Bronchial epithelial cell (primary cell): ENCODE data around the gene OVOL1. TPM values are rescaled to one million over a fixed set of nuclear protein-coding genes. Genes with fewer than 3 reads are reported as not detected.

ENCODE experiments used
- DNase-seq: peaks from one replicate; pipeline ENCODE4 v3.0.0-alpha.2; 2010; ENCODE audit warnings: low read depth
- FAIRE-seq: peaks from 2 replicates; lab custom pipeline; 2011; peaks lifted over from hg19 to GRCh38; lab: Jason Lieb, UNC
- H3K27me3 ChIP-seq: 2 replicates; pipeline ENCODE4 v1.5.1; 2011; ENCODE audit warnings: low read length; ENCODE audit not compliant: control insufficient read depth, insufficient read depth
- H3K36me3 ChIP-seq: 2 replicates; pipeline ENCODE4 v1.5.1; 2011; ENCODE audit warnings: low read length; ENCODE audit not compliant: control insufficient read depth, insufficient read depth
- H3K4me3 ChIP-seq: 2 replicates; pipeline ENCODE4 v1.5.1; 2011; ENCODE audit warnings: mild to moderate bottlenecking, low read depth, low read length, control low read depth
- total RNA-seq: library from RNA; depleted of rRNA; stranded (reverse); fragments of >200 nt; gene quantifications from 2 replicates; pipeline ENCODE4 v1.2.1, GENCODE V29; 2014
- TF ChIP-seq, protein P1 (sequence below): IDR thresholded peaks from 2 replicates; pipeline ENCODE4 v1.5.1; 2011; ENCODE audit warnings: mild to moderate bottlenecking, moderate library complexity, low read length, control low read depth, inconsistent platforms; ENCODE audit not compliant: insufficient read depth, severe bottlenecking

The OVOL1 gene
- total RNA-seq, 1 donor from 2014 or later, result 6.3 TPM

DNA sequence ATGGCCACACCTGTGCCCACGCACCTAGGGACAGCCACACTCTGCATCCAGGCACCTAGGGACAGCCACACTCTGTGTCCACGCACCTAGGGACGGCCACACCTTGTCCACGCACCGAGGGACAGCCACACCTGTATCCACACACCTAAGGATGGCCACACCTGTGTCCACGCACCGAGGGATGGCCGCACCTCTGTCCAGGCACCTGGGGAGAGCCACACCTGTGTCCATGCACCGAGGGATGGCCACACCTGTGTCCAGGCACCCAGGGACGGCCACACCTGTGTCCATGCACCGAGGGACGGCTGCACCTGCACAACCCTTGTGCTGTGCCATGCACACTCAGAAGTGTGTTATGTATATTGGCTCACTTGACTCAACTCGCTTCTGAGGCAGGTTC, 10.8 kb downstream of the OVOL1 start:
- H3K27me3 ChIP-seq, result peaks cover 3% of the 10 kb centered on the region
- FAIRE-seq (no peak), DNase-seq (no peak)
- H3K36me3 ChIP-seq, result peaks cover 6% of the 10 kb centered on the region
- H3K4me3 ChIP-seq, result no peak overlapping the region
- TF ChIP-seq, protein P1, sequence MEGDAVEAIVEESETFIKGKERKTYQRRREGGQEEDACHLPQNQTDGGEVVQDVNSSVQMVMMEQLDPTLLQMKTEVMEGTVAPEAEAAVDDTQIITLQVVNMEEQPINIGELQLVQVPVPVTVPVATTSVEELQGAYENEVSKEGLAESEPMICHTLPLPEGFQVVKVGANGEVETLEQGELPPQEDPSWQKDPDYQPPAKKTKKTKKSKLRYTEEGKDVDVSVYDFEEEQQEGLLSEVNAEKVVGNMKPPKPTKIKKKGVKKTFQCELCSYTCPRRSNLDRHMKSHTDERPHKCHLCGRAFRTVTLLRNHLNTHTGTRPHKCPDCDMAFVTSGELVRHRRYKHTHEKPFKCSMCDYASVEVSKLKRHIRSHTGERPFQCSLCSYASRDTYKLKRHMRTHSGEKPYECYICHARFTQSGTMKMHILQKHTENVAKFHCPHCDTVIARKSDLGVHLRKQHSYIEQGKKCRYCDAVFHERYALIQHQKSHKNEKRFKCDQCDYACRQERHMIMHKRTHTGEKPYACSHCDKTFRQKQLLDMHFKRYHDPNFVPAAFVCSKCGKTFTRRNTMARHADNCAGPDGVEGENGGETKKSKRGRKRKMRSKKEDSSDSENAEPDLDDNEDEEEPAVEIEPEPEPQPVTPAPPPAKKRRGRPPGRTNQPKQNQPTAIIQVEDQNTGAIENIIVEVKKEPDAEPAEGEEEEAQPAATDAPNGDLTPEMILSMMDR, result no peak

GRCh38 chr11:65798882-65799281, 12.0 kb downstream of the OVOL1 start:
- peaks cover 6% of the 10 kb centered on the region for H3K36me3 ChIP-seq
- TF ChIP-seq, protein P1, result no peak
- DNase-seq, result no peak
- no peak overlapping the region for H3K4me3 ChIP-seq
- no peak for FAIRE-seq
- H3K27me3 ChIP-seq, result peaks cover 11% of the 10 kb centered on the region

DNA sequence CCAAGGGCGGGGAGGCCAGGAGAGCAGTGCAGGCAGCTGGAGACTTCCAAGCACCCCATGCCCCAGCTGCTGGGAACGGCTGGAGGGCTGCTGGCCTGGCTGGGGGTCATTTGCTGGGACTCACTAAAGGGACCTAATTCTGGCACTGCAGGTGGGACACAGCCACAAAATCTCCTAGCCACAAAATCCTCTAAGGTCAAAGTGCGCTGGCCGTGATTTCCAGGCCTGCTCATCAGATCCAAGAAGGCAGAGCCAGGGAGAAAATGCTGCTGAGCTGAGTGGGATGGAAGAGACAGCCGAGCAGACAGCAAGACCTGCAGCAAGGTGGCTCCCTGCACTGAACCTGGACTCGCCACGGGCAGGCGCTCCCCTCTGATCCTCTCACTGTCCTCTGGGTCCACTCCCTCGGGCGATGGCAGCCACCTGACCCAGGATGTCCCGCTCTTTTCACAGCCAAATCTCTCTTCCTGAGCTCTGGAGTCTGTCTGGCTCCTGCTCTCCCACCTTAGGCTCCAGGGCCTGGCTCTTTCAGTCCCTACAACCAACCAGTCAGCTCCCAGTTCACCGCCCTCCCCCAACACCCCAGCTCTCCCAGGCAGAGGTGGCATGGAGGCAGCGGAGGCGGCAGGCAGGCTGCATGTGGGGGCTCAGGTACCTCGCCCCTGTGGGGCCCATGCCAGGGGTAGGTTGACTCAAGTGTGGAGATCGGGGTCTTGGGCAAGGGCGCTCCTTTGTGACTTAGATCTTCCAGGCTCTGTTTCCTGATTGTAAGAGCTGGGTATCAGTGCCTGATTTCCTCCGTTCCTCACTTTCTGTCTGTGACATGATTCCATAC, 14.5 kb downstream of the OVOL1 start:
- H3K36me3 ChIP-seq, result no peaks in the 10 kb centered on the region
- DNase-seq (no peak), FAIRE-seq (no peak)
- H3K4me3 ChIP-seq, result no peak overlapping the region
- H3K27me3 ChIP-seq, result peaks cover 11% of the 10 kb centered on the region
- TF ChIP-seq, protein P1, result no peak

DNA sequence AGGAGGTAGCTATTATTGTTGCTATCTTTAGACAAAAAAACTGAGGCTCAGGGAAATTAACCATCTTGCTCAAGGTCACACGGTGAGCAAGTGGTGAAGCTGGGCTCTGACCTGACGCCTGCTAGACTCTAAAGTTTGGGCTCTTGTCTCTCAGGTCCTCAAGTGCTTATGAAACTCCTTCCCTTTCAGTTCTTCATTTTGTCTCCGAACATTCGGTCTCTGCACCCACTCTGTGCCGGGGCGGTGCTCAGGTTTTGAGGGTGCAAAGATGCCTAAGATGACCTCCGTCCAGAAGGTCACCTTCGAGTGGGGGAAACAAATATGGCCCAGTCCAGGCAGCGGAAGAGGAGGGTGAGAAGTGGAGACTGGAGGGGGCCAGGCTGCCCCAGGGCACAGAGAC, 16.0 kb downstream of the OVOL1 start:
- TF ChIP-seq, protein P1, result no peak
- FAIRE-seq (no peak), DNase-seq (no peak)
- Histone ChIP-seq H3K4me3 (no peak overlapping the region), H3K27me3 (peaks cover 11% of the 10 kb centered on the region), H3K36me3 (no peaks in the 10 kb centered on the region)

DNA sequence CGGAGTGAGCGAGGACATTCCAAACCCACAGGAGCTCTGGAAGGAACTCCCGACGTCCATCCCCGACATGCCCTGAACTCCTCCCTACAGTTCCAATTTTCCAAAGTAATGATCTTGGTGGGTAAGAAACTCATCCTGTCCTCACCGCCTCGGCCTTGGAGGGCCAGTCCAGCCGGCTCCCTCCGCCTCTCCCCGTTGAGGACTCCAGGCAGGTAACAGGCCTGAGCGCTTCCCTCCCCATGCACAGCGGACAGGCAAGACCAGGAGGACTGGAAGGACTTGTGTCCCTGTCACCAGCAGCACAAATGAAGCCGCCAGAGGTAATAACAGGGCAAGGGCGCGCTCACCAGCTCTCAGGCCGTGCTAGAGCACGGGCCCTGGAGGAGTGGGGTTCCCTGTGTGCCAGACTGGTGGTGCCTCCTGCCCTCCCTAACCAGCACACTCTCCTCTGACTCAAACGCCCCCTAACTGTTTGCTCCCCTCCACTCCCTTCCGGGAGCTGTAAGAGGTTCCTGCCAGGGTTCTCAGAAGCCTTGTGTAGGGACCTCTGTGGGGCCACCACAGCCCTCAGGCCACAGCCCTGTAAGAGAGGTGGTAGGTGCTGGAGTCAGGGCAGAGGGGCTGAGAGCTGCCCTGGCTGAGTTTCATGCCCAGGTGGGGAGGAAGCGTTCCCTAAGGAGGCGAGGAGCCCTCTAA, 17.1 kb downstream of the OVOL1 start:
- Histone ChIP-seq H3K4me3 (no peak overlapping the region), H3K36me3 (no peaks in the 10 kb centered on the region), H3K27me3 (peaks cover 15% of the 10 kb centered on the region)
- DNase-seq, result no peak
- FAIRE-seq, result no peak
- TF ChIP-seq, protein P1, result no peak
